Endodermal cell (in vitro differentiated cells): ENCODE data around the gene DENND1A. TPM values are rescaled to one million over a fixed set of nuclear protein-coding genes. Genes with fewer than 3 reads are reported as not detected.
"Not testable (repeated sequence)": the region's sequence is repeated elsewhere in the genome, so short reads cannot be mapped to it uniquely, and the experiment has no call there.

Experiments used
- DNase-seq: peaks from one replicate; pipeline ENCODE4 v3.0.0-alpha.2; 2017
- H3K27ac ChIP-seq: 2 replicates; pipeline ENCODE4 v1.5.1; 2013; ENCODE audit warnings: mild to moderate bottlenecking, low read depth, low read length, moderate library complexity
- H3K27me3 ChIP-seq: 2 replicates; pipeline ENCODE4 v1.6.1; 2013; ENCODE audit warnings: mild to moderate bottlenecking, low read length, moderate library complexity; ENCODE audit not compliant: insufficient read depth, control insufficient read depth, poor library complexity, severe bottlenecking
- H3K36me3 ChIP-seq: 2 replicates; pipeline ENCODE4 v1.7.0; 2013; ENCODE audit warnings: mild to moderate bottlenecking, low read length, moderate library complexity; ENCODE audit not compliant: control insufficient read depth, insufficient read depth
- H3K4me1 ChIP-seq: one replicate; pipeline ENCODE4 v1.7.0; 2013; ENCODE audit warnings: low read length; ENCODE audit not compliant: control insufficient read depth, insufficient read depth
- H3K4me3 ChIP-seq: 2 replicates; pipeline ENCODE4 v1.5.1; 2013; ENCODE audit warnings: mild to moderate bottlenecking, low read length, moderate library complexity
- H3K9ac ChIP-seq: 2 replicates; pipeline ENCODE4 v1.6.1; 2013; ENCODE audit warnings: mild to moderate bottlenecking, low read length, moderate library complexity; ENCODE audit not compliant: poor library complexity, severe bottlenecking; ENCODE audit errors: extremely low read depth
- H3K9me3 ChIP-seq: 2 replicates; pipeline ENCODE4 v1.6.1; 2013; ENCODE audit warnings: mild to moderate bottlenecking, low read length, moderate library complexity; ENCODE audit not compliant: control insufficient read depth
- H3K27ac Mint-ChIP-seq: 2 replicates; pipeline ENCODE4 v1.8.0; 2020; ENCODE audit warnings: mixed read lengths
- H3K27me3 Mint-ChIP-seq: 2 replicates; pipeline ENCODE4 v1.8.0; 2021; ENCODE audit warnings: mild to moderate bottlenecking, mixed read lengths; ENCODE audit not compliant: insufficient read depth
- H3K36me3 Mint-ChIP-seq: 2 replicates; pipeline ENCODE4 v1.8.0; 2020; ENCODE audit warnings: low read depth, mixed read lengths
- H3K4me1 Mint-ChIP-seq: 2 replicates; pipeline ENCODE4 v1.8.0; 2020; ENCODE audit warnings: mixed read lengths
- H3K4me3 Mint-ChIP-seq: 2 replicates; pipeline ENCODE4 v1.8.0; 2020; ENCODE audit warnings: mild to moderate bottlenecking, moderate library complexity, mixed read lengths
- H3K9me3 Mint-ChIP-seq: 2 replicates; pipeline ENCODE4 v1.8.0; 2020; ENCODE audit warnings: mild to moderate bottlenecking, mixed read lengths
- CTCF ChIP-seq: fragments of 200-600 bp; sonication (generic); conservative IDR thresholded peaks from 2 replicates; pipeline ENCODE4 v1.5.0; 2021; ENCODE audit warnings: antibody characterized with exemption, mild to moderate bottlenecking
- WGBS, 2 experiments: methylation state at CpG; one replicate each; pipeline versions ENCODE4 v1.1.5 to v1.1.7; 2013; ENCODE audit warnings: missing lambda C conversion rate in 2 of 2, mixed read lengths in 1 of 2; ENCODE audit not compliant: insufficient coverage in 1 of 2, insufficient read length in 1 of 2; 5-methylcytosine and 5-hydroxymethylcytosine counted together
- total RNA-seq, 2 donors: library from RNA; stranded (reverse); fragmentation: NEBNext Ultra II Directional in 1 of 2; extraction: Animal tissue kit (Norgen Biotek cat#: 25700) in 1 of 2; gene quantifications; 2 replicates in 1 of 2; 3 replicates in 1 of 2; pipeline ENCODE4 v1.2.1, GENCODE V29; 2021

Gene DENND1A
- total RNA-seq, 2 donors from 2014 or later: 29.5 to 38.4 TPM

- WGBS, 2 experiments: 93 to 94% methylated on average over 1 of the region's 1 CpG
- no peak overlapping the region for H3K27ac ChIP-seq
- H3K9me3 Mint-ChIP-seq: peaks cover 4% of the 10 kb centered on the region
- H3K4me3 Mint-ChIP-seq: no peak overlapping the region
- no peaks in the 10 kb centered on the region for H3K27me3 ChIP-seq
- H3K36me3 ChIP-seq: no peaks in the 10 kb centered on the region
- no peak for TF ChIP-seq CTCF
- H3K27me3 Mint-ChIP-seq: no peaks in the 10 kb centered on the region
- peaks cover 14% of the 10 kb centered on the region for H3K36me3 Mint-ChIP-seq
- no peaks in the 10 kb centered on the region for H3K9me3 ChIP-seq
- DNase-seq: no peak
- H3K4me1 ChIP-seq: no peaks in the 10 kb centered on the region
- no peak overlapping the region for H3K27ac Mint-ChIP-seq
- no peaks in the 10 kb centered on the region for H3K4me1 Mint-ChIP-seq
- no peak overlapping the region for H3K9ac ChIP-seq
- no peak overlapping the region for H3K4me3 ChIP-seq
Observed at GRCh38 chr9:123911024-123911423, 18.9 kb downstream of the DENND1A start.

- DNase-seq, H3K27me3 ChIP-seq, H3K4me3 ChIP-seq, H3K4me1 ChIP-seq, H3K4me1 Mint-ChIP-seq, H3K27me3 Mint-ChIP-seq, H3K27ac ChIP-seq, H3K9me3 Mint-ChIP-seq, H3K36me3 ChIP-seq, H3K27ac Mint-ChIP-seq, H3K9me3 ChIP-seq, H3K4me3 Mint-ChIP-seq, H3K9ac ChIP-seq: not testable (repeated sequence)
- 88% methylated on average over 2 of the region's 4 CpGs; no CpG with 5 or more reads in 1 of the 2 experiments for WGBS, 2 experiments
- peaks cover 16% of the 10 kb centered on the region for H3K36me3 Mint-ChIP-seq
Observed at GRCh38 chr9:123909192-123909591, 20.7 kb downstream of the DENND1A start.

DNA sequence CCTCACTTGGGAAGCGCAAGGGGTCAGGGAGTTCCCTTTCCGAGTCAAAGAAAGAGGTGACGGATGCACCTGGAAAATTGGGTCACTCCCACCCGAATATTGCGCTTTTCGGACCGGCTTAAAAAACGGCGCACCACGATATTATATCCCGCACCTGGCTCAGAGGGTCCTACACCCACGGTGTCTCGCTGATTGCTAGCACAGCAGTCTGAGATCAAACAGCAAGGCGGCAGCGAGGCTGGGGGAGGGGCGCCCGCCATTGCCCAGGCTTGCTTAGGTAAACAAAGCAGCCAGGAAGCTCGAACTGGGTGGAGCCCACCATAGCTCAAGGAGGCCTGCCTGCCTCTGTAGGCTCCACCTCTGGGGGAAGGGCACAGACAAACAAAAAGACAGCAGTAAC lies 26.4 kb downstream of the DENND1A start:
- not testable (repeated sequence) for H3K4me1 ChIP-seq, H3K36me3 ChIP-seq, H3K4me3 ChIP-seq, H3K27ac ChIP-seq, DNase-seq, H3K4me3 Mint-ChIP-seq, H3K27me3 ChIP-seq, H3K27ac Mint-ChIP-seq, H3K9ac ChIP-seq, H3K27me3 Mint-ChIP-seq
- peaks cover 14% of the 10 kb centered on the region for H3K4me1 Mint-ChIP-seq
- peaks cover 24% of the 10 kb centered on the region for H3K9me3 Mint-ChIP-seq
- peaks cover 11% of the 10 kb centered on the region for H3K9me3 ChIP-seq
- 90% methylated on average over 4 to 16 of the region's 18 CpGs for WGBS, 2 experiments
- peaks cover 12% of the 10 kb centered on the region for H3K36me3 Mint-ChIP-seq

DNA sequence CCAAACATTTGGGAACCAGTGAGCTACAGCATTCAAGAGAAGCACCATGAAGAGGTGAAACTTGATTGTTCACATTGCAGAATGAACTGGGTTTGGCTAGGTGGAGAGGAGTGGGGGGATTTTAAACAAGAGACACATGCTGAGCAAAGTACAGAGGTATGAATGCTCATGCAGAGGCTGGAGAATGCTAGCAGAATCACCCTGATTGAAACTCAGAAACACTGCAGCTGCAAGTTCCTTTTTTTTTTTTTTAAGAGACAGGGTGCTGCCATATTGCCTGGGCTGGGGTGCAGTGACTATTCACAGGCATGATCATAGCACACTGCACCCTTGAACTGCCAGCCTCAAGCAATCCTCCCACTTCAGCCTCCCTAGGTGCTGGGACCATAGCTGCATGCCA lies 35.1 kb downstream of the DENND1A start:
- H3K36me3 ChIP-seq: no peaks in the 10 kb centered on the region

More for the DNA sequence above, 35.1 kb downstream of the DENND1A start:
- Mint-ChIP-seq H3K36me3 (no peaks in the 10 kb centered on the region), H3K27ac (no peak overlapping the region), H3K4me1 (peaks cover 41% of the 10 kb centered on the region), H3K9me3 (no peaks in the 10 kb centered on the region), H3K27me3 (no peaks in the 10 kb centered on the region), H3K4me3 (no peak overlapping the region)
- Histone ChIP-seq H3K4me3 (no peak overlapping the region), H3K27ac (no peak overlapping the region), H3K9ac (no peak overlapping the region), H3K4me1 (peaks cover 18% of the 10 kb centered on the region), H3K27me3 (no peaks in the 10 kb centered on the region), H3K9me3 (no peaks in the 10 kb centered on the region)
- peak; percentile 46 for DNase-seq
- TF ChIP-seq CTCF: no peak
